ENCODE data around the gene PTPA.
"Not testable (repeated sequence)": the region's sequence is repeated elsewhere in the genome, so short reads cannot be mapped to it uniquely, and the experiment has no call there.

Gene PTPA

GRCh38 chr9:129109952-129110739 lies 1.1 kb upstream of the PTPA start:
- peak; percentile 70 for DNase-seq (ENCODE audit: low spot score)

- peak; percentile 68 for DNase-seq (ENCODE audit: low spot score)
These were observed 425 bp downstream of the PTPA start for GRCh38 chr9:129111528-129112151.

- not testable (repeated sequence) for DNase-seq (ENCODE audit: low spot score)
These were observed 1.3 kb downstream of the PTPA start for GRCh38 chr9:129112526-129112925.

- no peak for DNase-seq (ENCODE audit: low spot score)
These were observed 2.6 kb downstream of the PTPA start for GRCh38 chr9:129113645-129114304.

GRCh38 chr9:129118799-129119198 lies 7.6 kb downstream of the PTPA start:
- DNase-seq (ENCODE audit: low spot score): no peak

- no peak for DNase-seq (ENCODE audit: low spot score)
These were observed 10.3 kb downstream of the PTPA start for GRCh38 chr9:129121483-129121882.

- DNase-seq (ENCODE audit: low spot score): no peak
These were observed 10.9 kb downstream of the PTPA start for GRCh38 chr9:129122133-129122532.

- not testable (repeated sequence) for DNase-seq (ENCODE audit: low spot score)
These were observed 11.8 kb downstream of the PTPA start for GRCh38 chr9:129122976-129123375.

GRCh38 chr9:129124506-129125069 lies 13.4 kb downstream of the PTPA start:
- DNase-seq (ENCODE audit: low spot score): no peak

- DNase-seq (ENCODE audit: low spot score): no peak
These were observed 14.3 kb downstream of the PTPA start for GRCh38 chr9:129125478-129125877.

- DNase-seq (ENCODE audit: low spot score): no peak
These were observed 15.8 kb downstream of the PTPA start for GRCh38 chr9:129126749-129127618.

- no peak for DNase-seq (ENCODE audit: low spot score)
These were observed 17.5 kb downstream of the PTPA start for GRCh38 chr9:129128689-129129088.

- not testable (repeated sequence) for DNase-seq (ENCODE audit: low spot score)
These were observed 19.1 kb downstream of the PTPA start for GRCh38 chr9:129130271-129130670.

GRCh38 chr9:129130791-129131190 lies 19.6 kb downstream of the PTPA start:
- DNase-seq (ENCODE audit: low spot score): no peak

GRCh38 chr9:129131300-129132145 lies 20.3 kb downstream of the PTPA start:
- DNase-seq (ENCODE audit: low spot score): peak; percentile 93

- DNase-seq (ENCODE audit: low spot score): no peak
These were observed 21.9 kb downstream of the PTPA start for GRCh38 chr9:129133082-129133481.

GRCh38 chr9:129135476-129135875 lies 24.3 kb downstream of the PTPA start:
- DNase-seq (ENCODE audit: low spot score): no peak

GRCh38 chr9:129136446-129137035 lies 25.3 kb downstream of the PTPA start:
- DNase-seq (ENCODE audit: low spot score): no peak

- DNase-seq (ENCODE audit: low spot score): no peak
These were observed 26.3 kb downstream of the PTPA start for GRCh38 chr9:129137292-129138143.

- no peak for DNase-seq (ENCODE audit: low spot score)
These were observed 26.9 kb downstream of the PTPA start for GRCh38 chr9:129138144-129138462.

Measured in HuH-7.5 (cell line).